GM21528 (cell line): ENCODE measurements around the gene TAS2R3.
"Not testable (repeated sequence)": the region's sequence is repeated elsewhere in the genome, so short reads cannot be mapped to it uniquely, and the experiment has no call there.

Experiments used
- ATAC-seq: cut with Tn5 transposase; IDR thresholded peaks from one replicate; pipeline ENCODE4 v1.9.1; 2021; ENCODE audit warnings: mild to moderate bottlenecking, moderate library complexity; ENCODE audit not compliant: unreplicated experiment, low FRiP score

TAS2R3 gene, protein sequence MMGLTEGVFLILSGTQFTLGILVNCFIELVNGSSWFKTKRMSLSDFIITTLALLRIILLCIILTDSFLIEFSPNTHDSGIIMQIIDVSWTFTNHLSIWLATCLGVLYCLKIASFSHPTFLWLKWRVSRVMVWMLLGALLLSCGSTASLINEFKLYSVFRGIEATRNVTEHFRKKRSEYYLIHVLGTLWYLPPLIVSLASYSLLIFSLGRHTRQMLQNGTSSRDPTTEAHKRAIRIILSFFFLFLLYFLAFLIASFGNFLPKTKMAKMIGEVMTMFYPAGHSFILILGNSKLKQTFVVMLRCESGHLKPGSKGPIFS

DNA sequence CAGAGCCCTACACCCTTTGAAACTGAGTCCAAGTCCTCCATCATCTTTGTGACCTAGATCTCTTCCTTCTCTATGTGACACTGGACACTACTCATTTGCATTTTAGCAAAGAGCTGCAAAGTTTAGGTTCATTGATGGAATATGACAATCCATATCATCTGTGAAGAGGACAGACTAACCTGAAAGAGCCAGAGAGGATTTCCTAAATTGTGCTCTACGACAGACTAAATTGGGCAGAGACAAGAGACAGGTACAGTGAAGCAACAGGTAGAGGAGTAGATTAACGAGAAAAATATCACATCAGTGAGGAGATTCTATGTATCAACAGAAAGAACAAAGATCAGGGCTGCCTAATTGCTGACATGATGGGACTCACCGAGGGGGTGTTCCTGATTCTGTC is at the start of gene TAS2R3:
Gene TAS2R3 (plus strand): TSS at position 301 of the 400 bp plus-strand sequence. CDS start 62 bp downstream, at position 363.
- ATAC-seq, result no peak

GRCh38 chr7:141714571-141714970 is 49.3 kb upstream of the TAS2R3 start:
- ATAC-seq, result no peak

GRCh38 chr7:141715018-141715417 is 48.9 kb upstream of the TAS2R3 start:
- no peak for ATAC-seq

DNA sequence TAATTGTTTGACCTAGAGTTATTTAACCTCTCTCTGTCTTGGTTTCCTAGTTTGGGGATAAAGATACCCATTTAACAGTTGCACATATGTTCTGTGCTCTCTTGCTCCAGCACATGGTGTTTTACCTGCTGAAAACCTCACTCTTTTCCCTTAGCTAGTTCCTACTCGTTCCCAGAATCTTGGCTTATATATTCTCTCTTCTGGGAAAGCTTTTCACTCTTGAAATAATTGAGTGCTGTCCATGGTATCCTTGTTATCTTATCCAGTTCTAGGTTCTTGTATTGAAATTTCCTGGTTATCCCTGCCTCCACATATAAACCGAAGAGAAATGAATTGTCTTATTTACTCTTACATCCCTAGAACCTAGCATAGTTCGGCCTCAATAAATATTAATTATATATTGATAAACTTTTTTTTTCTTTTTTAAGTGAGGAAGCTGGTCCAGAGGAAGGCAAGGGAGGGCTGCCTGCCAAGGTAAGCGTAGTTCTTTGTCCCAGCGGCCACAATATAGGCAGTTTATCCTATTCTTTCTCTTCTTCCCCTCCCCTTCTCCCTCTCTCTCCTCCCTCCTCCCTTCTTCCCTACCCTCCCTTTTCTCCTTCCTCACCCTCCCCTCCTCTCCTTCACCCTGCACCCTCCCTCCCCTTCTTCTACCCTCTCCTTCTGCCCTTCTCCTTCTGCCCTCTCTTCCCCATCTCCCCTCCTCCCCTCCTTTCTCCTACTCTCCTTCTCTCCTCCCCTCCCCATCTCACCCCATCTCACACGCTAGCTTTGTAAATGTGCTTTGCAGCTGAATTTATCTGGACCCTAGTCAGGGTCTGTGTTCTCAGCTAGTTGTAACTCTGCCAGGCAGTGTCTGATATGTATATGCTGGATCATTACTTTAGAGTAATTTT is 47.9 kb upstream of the TAS2R3 start:
- ATAC-seq, result no peak

DNA sequence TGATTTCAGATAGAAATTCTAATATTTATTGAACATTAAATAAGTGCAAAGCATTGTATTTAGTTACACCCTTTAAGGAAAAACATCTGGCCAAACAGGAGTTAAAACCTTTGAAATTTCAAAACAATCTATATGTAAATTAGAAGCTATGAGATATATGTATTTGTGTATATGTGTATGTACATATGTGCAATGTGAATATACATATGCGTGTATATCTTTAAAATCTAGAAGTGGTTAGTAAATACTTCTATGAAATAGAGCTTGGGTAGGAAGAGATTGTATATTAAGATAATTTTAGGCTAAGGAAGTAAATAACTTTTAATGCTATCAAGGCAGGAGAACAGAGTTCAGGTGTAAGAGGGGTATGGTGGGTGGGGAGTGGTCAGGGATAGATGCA is 46.4 kb upstream of the TAS2R3 start:
- no peak for ATAC-seq

DNA sequence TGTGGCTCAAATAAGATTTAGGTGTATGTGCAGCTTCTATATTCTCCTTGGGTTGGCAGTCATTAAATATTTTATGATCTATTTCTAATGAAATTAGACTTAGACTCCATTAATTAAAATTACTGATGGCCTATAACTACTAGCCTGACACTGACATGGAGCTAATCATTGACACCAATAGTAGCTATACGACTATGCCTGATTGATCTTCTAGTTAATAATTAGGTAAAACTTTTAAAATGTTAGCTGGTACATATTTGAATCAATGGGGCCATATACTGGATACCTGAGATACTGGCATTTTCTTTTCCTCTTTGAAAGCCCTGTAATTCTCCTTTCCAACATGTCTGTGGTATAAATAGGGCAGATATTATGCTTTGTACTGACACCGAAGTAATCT is 41.4 kb upstream of the TAS2R3 start:
- no peak for ATAC-seq

GRCh38 chr7:141729020-141729419 is 34.9 kb upstream of the TAS2R3 start:
- no peak for ATAC-seq

DNA sequence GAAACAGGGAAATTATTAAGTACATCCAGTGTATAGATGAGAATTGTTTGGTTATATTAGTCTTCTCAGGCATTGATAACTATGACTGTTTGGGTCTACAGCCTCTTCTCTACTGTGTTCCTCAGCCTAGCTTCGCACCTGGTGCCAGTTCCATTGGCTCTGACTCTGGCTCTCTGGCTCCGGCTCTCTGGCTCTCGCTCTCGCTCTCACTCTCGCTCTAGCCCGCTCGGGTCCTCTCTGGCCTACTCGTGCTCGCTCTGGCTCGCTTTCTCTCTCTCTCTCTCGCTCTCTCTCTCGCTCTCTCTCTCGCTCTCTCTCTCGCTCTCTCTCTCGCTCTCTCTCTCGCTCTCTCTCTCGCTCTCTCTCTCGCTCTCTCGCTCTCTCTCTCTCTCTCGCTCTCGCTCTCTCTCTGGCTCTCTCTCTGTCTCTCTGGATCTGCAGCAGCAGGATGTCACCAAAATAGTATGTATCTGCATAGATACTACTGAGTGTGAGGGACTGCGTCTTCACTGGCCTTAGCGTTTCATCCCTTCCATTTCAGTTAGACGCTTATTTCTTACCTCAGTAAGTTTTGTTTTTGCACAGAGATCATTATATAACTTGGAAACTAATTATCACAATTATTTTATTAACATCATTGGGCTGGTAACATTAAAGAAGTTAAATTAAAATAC is 32.3 kb upstream of the TAS2R3 start:
- no peak for ATAC-seq

DNA sequence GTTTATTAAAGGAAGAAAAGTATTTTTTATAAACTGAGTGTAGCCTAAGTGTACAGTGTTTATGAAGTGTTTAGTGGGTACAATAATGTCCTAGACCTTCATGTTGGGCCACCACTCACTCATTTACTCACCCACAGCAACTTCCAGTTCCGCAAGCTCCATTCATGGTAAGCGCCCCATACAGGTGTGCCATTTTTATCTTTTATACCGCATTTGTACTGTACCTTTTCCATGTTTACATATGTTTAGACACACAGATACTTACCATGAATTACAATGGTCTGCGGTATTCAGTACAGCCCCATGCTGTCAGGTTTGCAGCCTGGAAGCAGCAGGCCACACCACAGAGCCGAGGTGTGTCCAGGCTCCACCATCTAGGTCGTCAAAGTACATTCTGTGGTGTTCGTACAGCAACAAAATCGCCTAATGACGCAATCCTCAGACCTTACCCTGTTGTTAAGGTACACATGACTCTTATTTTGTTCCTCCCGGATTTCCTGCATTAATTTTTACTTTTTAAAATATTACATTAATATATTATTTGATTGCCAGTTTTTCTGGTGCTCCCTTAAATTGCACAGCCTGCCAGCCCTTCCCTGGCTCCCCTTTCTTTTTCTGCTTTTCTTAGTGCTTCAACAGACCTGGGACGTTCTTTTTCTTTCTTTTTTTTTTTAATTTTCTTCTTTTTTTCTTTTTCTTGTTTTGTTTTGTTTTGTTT is 26.6 kb upstream of the TAS2R3 start:
- no peak for ATAC-seq

- ATAC-seq, result peak; percentile 95
Measured at GRCh38 chr7:141737836-141738591, 25.9 kb upstream of the TAS2R3 start, which contains the start of gene SSBP1. TSS of gene SSBP1 (plus strand) at chr7:141738358. CDS start at chr7:141739167, 809 bp downstream.

GRCh38 chr7:141738592-141739013 is 25.3 kb upstream of the TAS2R3 start:
- ATAC-seq, result no peak

DNA sequence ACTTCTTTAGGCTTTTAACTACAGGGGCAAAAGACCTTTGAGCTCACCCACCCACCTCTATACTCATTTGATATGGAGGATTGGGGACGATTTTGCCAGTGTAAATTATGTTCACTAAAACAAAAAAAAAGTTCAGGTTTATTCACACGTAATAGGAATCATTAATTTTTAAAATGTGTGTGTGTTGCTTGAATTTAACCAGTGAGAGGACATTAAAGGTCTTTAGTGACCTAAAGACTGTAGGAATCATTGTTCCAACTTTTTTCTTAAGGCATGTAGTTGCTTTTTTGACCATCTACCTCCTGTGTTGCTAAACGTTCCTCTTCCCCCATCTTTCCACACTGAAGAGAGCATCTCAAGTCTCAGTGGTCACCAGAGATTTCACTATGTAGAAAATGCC is 24.6 kb upstream of the TAS2R3 start:
- no peak for ATAC-seq

DNA sequence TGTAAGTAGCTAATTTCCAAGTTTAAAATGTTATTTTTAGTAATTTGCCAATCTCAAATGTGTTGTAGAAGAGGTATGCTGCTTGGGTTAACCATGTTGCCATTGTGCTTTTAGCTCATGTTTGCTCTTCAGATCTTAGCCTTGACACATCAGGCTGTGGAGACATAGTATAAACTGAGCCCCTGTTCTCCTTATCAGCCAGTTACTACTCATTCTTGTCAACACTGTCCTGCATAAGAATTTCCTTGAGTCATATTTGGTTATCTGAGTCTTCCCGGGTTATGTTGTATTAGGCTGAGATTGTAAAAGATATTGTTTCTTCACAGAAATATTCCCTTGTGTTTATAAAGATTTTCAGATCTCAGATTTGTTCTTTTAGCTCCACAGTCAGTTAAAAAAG is 21.7 kb upstream of the TAS2R3 start:
- ATAC-seq, result no peak

- no peak for ATAC-seq
Measured at GRCh38 chr7:141744131-141744530, 19.8 kb upstream of the TAS2R3 start.

GRCh38 chr7:141748396-141748795 is 15.5 kb upstream of the TAS2R3 start:
- no peak for ATAC-seq

GRCh38 chr7:141751904-141752303 is 12.0 kb upstream of the TAS2R3 start:
- not testable (repeated sequence) for ATAC-seq

- no peak for ATAC-seq
Measured at GRCh38 chr7:141752634-141753033, 11.3 kb upstream of the TAS2R3 start.

DNA sequence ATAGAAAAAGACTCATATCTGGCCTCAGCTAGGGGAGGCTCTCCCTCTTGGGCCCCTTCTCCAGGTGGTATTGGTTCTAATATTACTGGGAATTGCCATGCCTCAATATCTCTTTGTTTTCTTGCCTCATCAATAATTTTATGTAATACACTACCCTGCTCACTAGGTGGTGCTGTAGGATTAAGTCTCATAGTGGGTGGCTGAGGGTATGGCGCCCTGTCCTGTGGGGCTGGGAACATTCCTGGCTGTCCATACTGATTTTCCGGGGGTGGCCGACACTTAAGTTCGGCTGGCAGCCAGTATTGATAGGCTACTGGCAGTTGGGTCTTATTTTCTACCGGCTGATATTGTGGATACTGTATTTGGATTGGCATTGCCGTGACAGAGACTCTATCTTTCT is 9.0 kb upstream of the TAS2R3 start:
- ATAC-seq, result no peak

GRCh38 chr7:141770083-141770583 is 6.2 kb downstream of the TAS2R3 start:
- ATAC-seq, result not testable (repeated sequence)
